ENCODE measurements around the gene SLC6A9.

Gene SLC6A9

DNA sequence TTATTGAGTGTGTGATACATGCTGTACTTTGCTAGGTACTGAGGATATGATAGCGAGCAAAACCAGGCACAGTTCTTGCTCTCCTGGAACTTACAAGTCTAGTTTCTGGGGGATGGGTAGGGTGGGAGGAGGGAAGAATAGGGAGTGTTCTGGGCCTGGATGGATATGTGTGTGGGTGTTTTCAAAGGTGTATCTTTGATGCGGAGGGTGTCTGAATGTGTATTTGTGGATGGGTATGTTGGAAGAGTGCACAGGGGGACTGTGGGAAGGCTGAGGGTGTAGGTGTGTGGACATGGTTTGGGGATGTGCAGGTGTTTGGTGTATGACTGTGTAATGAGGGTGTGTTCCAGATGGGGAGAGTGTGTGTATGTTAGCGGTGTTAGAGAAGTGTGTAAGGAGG is 65.9 kb downstream of the SLC6A9 start:
- no peak for DNase-seq

DNA sequence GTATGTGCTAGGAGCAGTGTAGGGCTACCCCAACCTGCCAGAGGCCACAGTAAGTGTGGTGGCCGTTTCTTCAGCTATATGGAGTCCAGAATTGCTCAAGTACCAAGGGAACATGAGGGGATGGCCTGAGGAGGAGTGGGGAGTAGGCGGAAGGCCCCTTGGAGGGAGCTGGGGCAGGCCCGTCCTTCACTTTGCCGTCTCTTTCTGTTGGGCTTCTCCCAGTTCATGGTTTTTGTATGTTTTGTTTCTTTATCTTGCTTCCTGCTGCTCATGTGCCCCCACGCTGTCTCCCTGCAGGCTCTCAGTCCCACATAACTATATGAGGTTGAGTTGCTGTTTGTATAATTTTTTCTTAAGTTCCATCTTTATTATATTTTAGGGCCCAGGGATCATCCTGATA is 67.4 kb downstream of the SLC6A9 start:
- no peak for DNase-seq

DNA sequence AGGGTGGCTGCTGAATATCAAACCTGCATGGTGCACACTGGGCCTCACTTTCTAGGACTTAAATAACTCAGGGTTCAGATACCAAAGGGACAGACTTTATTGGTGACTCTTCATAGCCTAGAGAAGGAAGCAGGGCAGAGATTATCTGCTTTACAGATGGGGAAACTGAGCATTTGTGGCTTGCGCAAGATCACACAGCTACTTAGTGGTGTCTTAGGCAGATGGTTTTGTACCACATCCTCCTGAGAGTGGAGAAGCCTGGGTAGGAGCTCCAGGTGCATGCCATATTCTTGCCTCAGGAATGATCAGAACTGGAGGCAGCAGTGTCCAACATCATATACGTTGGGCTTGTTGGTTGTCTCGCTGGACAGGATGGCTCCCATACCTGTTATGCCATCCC is 68.3 kb downstream of the SLC6A9 start:
- DNase-seq: no peak

DNA sequence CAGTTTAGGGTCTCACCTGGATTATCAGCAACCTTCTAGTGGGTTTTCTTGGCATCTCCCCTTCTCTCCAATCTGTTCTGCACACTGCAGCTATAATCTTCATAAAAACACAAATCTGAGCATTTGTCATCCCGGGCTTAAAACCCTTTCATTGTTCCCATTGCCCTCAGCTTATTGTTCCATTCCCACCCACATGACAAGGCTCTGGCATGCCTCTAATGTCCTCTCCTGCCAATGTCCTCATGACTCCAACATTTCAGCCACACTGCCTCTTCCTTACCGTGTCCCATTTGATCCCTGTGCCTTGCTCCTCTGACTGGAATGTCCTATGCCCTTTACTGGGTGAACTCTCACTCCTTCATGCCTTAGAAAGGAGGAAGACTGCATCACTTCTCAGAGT is 68.9 kb downstream of the SLC6A9 start:
- DNase-seq: no peak

DNA sequence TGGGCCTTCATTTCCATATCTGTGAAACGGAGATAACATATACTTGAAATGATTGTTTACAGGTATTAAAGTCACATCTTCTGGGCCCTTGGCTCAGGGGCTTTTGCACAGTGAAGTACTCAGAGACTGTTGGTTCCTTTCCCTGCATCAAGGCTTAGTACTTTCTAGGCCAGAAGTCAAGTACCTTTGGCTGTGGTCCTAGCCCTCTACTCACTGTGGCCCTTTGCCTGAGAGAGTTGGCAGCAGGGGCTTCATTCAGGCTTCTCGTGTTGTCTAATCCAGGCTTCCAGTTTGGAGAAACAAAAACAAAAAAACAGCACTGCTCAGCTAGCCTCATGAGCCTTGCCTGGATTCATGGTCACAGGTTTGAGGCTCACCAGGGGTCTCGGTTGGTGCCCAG is 69.6 kb downstream of the SLC6A9 start:
- DNase-seq: no peak

DNA sequence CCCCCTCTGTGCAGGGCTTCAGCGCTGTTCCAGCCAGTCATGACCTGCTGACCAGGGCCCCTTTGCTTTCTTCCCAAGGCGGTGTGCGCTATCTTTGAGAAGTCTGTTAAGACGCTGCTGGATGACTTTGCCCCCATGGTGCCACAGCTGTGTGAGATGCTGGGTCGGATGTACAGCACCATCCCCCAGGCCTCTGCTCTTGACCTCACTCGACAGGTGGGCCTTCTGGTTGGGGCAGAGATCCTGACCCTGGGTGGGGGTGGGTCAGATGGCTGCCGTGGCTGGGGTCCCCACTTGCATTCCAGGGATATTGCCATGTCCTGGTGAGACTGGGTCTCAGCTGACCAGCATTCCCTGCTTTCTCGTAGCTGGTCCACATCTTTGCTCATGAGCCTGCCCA is 70.5 kb downstream of the SLC6A9 start:
- DNase-seq: no peak

DNA sequence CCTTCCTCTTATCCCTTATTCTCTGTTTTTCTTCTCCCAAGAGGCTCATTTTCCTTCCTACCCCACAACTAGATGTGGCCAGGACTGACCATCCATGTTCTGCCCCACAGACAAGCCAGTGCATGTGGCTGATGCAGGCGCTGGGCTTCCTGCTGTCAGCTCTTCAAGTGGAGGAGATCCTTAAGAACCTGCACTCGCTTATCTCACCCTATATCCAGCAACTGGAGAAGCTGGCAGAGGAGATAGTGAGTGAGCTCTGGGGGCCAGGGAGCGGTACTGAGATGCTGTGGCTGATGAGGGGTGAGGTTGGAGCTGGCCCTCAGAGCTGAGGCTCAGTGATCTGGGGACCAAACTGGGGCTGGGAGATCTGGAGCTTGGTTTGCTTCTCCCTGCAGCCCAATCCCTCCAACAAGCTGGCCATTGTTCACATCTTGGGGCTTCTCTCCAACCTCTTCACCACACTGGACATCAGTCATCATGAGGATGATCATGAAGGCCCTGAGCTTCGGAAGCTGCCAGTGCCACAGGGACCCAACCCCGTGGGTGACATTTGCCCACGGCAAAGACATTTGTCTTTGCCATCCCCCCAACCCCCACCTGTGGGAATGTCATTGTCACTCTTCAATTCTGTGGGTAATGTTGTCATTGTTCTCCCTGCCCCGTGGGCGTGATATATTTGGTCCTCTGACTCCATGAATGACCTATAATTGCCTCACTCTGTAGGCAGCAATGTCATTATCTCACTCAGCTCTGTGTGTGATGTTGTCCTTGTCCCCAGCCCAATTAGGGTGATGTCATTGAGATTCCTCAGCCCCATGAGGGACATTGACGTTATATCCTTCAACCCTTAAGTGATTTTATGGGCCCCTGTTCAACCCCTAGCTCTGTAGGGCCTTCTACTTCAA is 72.7 kb downstream of the SLC6A9 start:
- no peak for DNase-seq

DNA sequence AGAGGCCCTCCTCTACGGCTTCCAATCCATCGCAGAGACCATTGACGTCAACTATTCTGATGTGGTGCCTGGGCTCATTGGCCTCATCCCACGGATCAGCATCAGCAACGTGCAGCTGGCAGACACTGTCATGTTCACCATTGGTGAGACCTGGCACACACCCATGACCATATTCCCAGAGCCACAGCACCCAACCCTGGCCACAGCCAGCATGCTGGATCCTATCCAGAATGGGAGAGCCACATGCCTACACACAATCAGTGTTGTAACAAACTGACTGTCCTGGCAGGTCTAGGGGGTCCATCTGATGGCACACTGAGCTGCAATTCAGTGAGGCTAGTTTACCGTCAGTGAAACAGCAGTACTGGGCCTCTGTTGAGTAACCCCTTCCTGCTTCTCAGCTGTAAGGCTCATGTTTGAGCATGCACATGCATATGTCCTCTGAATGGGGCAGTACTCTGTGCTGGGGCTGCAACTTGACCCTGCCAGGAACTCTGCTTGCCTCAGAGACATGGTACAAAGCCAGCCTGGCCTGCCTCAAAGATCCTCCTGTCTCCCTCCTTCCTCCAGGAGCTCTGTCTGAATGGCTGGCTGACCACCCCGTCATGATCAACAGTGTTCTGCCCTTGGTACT is 73.7 kb downstream of the SLC6A9 start:
- DNase-seq: no peak

DNA sequence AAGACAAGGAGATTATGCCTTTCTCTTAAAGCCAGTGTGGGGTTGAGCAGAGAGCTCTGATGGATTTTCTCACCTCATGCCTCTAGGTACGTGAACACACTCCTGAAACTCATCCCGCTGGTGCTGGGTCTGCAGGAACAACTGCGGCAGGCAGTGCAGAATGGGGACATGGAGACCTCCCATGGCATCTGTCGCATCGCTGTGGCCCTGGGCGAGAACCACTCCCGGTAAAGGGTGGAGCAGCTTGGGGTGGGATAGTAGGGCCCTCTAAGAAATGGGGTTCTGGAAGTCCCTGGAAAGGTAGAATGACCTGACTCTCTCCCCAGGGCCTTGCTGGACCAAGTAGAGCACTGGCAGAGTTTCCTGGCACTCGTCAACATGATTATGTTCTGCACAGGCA is 75.0 kb downstream of the SLC6A9 start:
- DNase-seq: no peak

DNA sequence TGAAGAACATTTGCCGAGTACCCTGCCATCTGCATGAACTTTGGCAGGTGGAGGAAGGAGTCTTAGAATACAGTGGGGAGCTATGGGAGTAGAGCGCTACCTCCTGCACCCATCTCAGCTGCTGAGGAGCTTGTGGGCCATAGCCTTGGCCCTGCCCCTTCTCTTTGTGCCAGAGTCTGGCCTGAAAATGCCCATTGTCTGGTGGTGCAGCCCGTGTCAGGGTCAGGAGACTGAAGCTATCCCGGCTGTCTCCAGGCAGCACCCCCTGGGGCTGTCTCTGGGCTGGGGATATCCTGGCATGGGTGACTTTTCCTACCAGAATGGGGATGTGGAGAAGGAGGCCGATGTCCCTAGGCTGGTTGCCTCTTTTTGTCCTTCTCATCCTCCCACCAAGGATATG is 77.2 kb downstream of the SLC6A9 start:
- DNase-seq: no peak

DNA sequence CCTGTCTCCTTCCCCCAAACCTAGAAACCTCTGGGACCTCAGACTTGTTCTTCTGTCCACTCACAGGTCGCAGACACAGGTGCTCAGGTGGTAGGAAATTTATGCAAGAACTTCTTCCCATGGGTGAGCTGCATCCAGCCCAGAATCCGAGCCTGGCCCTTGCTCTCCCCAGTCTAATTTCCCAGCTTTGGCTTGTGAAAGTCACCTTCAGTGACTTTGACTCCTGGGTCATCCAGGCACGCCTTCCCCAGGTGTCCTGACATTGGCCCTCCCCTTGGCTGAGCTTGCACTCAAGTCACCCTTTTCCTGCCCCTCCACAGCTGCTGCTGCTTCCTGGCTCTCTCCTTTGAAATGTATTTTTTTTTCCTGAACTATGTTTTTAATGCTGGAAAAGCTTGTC is 77.9 kb downstream of the SLC6A9 start:
- DNase-seq: no peak

DNA sequence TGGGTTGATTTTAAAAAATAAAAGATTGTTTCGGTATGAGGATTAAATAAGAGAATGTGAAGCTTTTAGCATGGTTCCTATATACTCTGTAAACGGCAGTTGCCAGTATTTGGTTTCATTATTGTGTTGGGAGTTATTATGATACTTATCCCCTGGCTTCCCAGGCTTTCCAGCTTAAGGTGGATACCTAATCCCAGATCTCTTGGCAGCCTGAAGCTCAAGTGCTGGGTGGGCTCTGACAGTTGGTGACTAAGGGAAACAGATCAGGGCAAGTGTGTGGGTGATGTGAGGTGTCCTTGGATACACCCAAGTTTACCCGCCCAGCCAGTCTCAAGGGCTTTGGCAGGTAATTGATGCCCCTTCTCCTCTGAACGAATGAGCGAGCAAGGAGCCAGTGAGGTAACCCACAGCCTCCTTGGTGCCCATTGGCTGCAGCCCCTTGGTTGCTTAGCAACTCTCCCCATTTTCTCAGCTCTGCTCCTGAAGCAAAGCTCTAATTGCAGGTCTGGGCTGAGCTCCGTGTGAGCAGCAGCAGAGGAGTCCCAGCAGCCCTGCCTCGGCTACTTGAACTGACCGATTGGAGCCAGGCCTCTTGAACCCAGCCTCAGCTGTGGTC is 78.4 kb downstream of the SLC6A9 start:
- DNase-seq: no peak

DNA sequence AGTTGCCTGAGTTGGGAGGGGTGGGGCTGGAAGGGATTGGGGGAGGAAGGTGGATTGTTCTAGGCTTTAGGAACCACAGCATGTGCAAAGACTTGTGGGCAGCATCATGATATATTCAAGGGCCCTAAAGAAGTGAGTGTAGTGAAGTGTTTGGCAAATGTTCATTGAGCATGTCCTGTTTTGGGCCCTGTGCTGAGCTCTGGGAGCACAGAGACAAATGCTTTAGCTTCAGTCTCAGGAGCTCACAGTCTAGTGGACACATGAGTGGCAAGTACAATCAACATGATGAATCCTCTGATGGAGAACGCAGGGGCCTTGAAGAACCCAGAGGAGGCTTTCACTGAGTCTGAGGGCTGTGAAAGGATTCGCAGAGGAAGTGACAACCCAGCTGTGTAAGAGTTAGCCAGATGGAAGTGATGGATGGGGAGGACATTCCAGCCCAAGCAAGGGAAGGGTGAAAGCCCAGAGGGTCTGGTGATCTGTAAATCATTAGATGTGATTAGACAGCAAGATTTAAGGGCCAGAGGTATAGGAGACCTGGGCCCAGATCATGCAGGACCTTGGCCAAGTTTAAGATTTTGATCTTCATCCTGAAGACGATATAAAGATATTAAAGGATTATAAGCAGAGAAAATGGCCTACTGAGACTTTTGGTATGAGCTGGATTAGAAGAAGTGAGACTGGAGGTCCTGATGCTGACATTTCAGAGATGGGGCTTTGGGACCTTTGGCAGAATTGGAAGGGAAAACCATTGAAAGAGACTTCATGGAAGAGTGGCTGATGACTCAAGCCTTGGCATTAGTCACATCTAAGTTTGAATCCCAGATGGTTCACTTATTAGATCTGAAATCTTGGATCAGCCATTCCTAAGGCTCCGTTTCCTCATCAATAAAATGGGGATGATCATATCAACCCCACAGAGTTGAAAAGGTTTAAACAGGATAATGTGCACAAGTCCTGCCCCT is 80.0 kb downstream of the SLC6A9 start:
- DNase-seq: no peak

DNA sequence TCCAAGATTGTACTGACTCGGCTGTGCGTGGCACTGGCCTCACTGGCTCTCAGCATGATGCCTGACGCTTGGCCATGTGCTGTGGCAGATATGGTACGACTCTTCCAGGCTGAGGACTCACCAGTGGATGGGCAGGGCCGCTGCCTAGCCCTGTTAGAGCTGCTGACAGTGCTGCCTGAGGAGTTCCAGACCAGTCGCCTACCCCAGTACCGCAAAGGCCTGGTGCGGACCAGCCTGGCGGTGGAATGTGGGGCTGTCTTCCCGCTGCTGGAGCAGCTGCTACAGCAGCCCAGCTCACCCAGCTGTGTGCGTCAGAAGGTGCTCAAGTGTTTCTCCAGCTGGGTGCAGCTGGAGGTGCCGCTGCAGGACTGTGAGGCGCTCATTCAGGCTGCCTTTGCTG is 81.6 kb downstream of the SLC6A9 start:
- DNase-seq: no peak

DNA sequence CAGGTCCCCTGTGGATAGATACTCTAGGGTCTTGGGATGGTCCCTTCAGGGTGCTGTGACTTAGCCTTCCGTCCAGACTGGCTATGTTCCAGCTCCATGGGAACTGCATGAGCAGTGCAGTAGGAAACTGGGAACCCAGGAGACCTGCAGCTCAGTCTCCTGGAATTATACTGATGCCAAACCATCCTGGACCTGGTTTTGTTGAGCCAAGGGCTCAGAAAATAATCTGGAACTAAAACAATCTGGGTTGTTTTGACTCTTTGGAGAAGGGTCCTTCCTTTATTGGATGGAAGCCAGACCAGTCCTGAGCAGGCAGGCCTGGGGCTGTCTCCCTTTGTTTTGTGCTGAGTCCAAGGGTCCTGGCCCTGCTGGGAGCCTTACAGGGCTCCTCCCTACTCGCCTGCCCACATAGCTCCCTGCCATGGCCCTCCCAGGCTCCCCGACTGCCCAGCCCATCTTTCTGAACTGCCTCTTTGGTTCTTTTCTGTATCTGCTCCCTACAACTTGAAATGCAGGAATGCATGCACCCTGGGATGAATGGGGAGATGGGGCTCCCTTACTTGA is 83.3 kb downstream of the SLC6A9 start:
- no peak for DNase-seq

DNA sequence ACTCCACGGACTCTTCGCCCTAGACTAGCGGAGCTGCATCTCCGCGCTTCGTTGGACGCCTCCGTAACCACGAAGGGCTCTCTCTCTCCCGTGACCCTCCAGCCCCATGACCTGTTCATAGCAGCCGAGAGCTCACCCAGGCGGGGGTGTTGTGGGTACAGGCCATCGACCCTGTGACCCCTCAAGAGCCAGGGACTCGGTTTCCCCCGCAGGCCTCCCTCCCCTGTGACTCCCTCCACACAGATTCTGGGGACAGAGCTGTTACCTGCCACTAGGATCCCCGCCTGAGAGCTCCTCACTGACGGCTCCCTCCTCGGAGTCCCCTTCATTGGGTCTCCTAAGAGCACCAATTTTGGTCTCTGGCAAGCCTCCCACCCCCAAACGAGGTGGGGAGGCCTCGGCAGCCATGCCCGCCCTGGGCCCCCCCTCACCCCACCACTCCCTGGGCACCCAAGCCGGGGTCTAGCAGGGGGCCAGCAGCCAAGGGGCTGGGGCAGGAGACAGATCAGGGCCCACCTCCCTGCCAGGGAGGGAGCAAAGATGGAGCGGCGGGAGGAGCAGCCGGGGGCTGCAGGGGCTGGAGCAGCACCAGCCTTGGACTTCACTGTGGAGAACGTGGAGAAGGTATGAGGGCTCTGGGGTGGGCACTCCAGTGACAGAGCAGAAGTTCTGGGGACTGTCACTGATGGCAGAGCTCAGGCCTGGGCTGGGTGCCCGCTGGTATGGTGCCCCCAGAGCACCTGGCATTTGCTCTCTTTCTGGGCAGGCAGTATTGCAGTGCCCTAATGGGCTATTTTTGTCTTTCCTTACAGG is 84.0 kb downstream of the SLC6A9 start:
- no peak for DNase-seq
